Measurements from ENCODE around the gene CLDN8.

The CLDN8 gene

GRCh38 chr21:30207252-30207579, 8.7 kb downstream of the CLDN8 start:
- TF ChIP-seq CTCF (IDR thresholded peaks at IDR 0.05; ENCODE audit: extremely low read depth, missing control alignments): no peak
- DNase-seq (ENCODE audit: low spot score): no peak

- no peak for DNase-seq (ENCODE audit: low spot score)
Observed at GRCh38 chr21:30206551-30207251, 9.2 kb downstream of the CLDN8 start.

GRCh38 chr21:30200000-30200399, 15.9 kb downstream of the CLDN8 start:
- no peak for TF ChIP-seq CTCF (IDR thresholded peaks at IDR 0.05; ENCODE audit: extremely low read depth, missing control alignments)
- no peak for DNase-seq (ENCODE audit: low spot score)

More at GRCh38 chr21:30206551-30207251, 9.2 kb downstream of the CLDN8 start:
- no peak for TF ChIP-seq CTCF (IDR thresholded peaks at IDR 0.05; ENCODE audit: extremely low read depth, missing control alignments)

- peak; percentile 15 for TF ChIP-seq CTCF (IDR thresholded peaks at IDR 0.05; ENCODE audit: extremely low read depth, missing control alignments)
- DNase-seq (ENCODE audit: low spot score): peak; percentile 5
Observed at GRCh38 chr21:30194701-30195299, 21.1 kb downstream of the CLDN8 start.

GRCh38 chr21:30193201-30193600, 22.7 kb downstream of the CLDN8 start:
- no peak for TF ChIP-seq CTCF (IDR thresholded peaks at IDR 0.05; ENCODE audit: extremely low read depth, missing control alignments)
- no peak for DNase-seq (ENCODE audit: low spot score)

GRCh38 chr21:30190554-30190953, 25.3 kb downstream of the CLDN8 start:
- TF ChIP-seq CTCF (IDR thresholded peaks at IDR 0.05; ENCODE audit: extremely low read depth, missing control alignments): no peak
- DNase-seq (ENCODE audit: low spot score): no peak

GRCh38 chr21:30189773-30190172, 26.1 kb downstream of the CLDN8 start:
- DNase-seq (ENCODE audit: low spot score): no peak
- no peak for TF ChIP-seq CTCF (IDR thresholded peaks at IDR 0.05; ENCODE audit: extremely low read depth, missing control alignments)

Data from GM20000 (cell line).